ENCODE results near the gene BARX1.

- TF ChIP-seq POLR2A (IDR thresholded peaks at IDR 0.05) = no peak
- TF ChIP-seq CTCF (IDR thresholded peaks at IDR 0.05) = no peak
Observed at GRCh38 chr9:93976081-93976480, 20.9 kb upstream of the BARX1 start.
